MCF 10A (cell line): ENCODE data around the gene RAB8A. TPM values are rescaled to one million over a fixed set of nuclear protein-coding genes. Genes with fewer than 3 reads are reported as not detected.

Experiments used
- BruUV-seq: library from RNA; stranded (reverse); fragments of 400-500 nt; replicated peaks from 2 replicates; lab custom pipeline; 2021; lab: Mats Ljungman, UMichigan
- CTCF ChIA-PET: fragments of 300-600 bp; sonication (Branson Sonifier 250); formaldehyde crosslinking; extraction: SDS; loops from one replicate; lab custom pipeline; 2021; ENCODE audit warnings: antibody characterized with exemption, inconsistent platforms; lab: Yijun Ruan, JAX
- POLR2A ChIA-PET: fragments of 300-600, 350-650 bp; sonication (Branson Sonifier 250); formaldehyde crosslinking; extraction: SDS; loops from one replicate; lab custom pipeline; 2020; ENCODE audit warnings: antibody characterized with exemption, inconsistent platforms; lab: Yijun Ruan, JAX
- DNase-seq: peaks from one replicate; pipeline ENCODE4 v3.0.0-alpha.2; 2018; ENCODE audit not compliant: unreplicated experiment
- H3K27ac Mint-ChIP-seq: one replicate; pipeline ENCODE4 v1.8.0; 2022; ENCODE audit warnings: mild to moderate bottlenecking, low read depth, mixed read lengths; ENCODE audit not compliant: unreplicated experiment
- H3K27me3 Mint-ChIP-seq: one replicate; pipeline ENCODE4 v1.8.0; 2022; ENCODE audit warnings: mixed read lengths; ENCODE audit not compliant: insufficient read depth, unreplicated experiment
- H3K36me3 Mint-ChIP-seq: one replicate; pipeline ENCODE4 v1.8.0; 2022; ENCODE audit warnings: mild to moderate bottlenecking, moderate library complexity, mixed read lengths; ENCODE audit not compliant: insufficient read depth, unreplicated experiment
- H3K4me1 Mint-ChIP-seq: one replicate; pipeline ENCODE4 v1.8.0; 2022; ENCODE audit warnings: mixed read lengths; ENCODE audit not compliant: insufficient read depth, unreplicated experiment
- H3K4me3 Mint-ChIP-seq: one replicate; pipeline ENCODE4 v1.8.0; 2022; ENCODE audit warnings: mild to moderate bottlenecking, moderate library complexity, mixed read lengths; ENCODE audit not compliant: unreplicated experiment
- H3K9me3 Mint-ChIP-seq: one replicate; pipeline ENCODE4 v1.8.0; 2022; ENCODE audit warnings: mixed read lengths; ENCODE audit not compliant: unreplicated experiment
- CTCF ChIP-seq: fragments of 200-600 bp; IDR thresholded peaks from one replicate; pipeline ENCODE4 v1.8.0; 2022; ENCODE audit warnings: antibody characterized with exemption, mild to moderate bottlenecking; ENCODE audit not compliant: unreplicated experiment
- intact Hi-C: fragments of 100-400 bp; cut with micrococcal nuclease; formaldehyde crosslinking; loops from 2 replicates; pipeline ENCODE4 v1.14.1; 2022
- total RNA-seq: library from RNA; stranded (reverse); gene quantifications from 2 replicates; pipeline ENCODE4 v1.2.3, GENCODE V29; 2022

Gene RAB8A
- total RNA-seq, 1 experiment from 2014 or later, result 41.6 TPM

DNA sequence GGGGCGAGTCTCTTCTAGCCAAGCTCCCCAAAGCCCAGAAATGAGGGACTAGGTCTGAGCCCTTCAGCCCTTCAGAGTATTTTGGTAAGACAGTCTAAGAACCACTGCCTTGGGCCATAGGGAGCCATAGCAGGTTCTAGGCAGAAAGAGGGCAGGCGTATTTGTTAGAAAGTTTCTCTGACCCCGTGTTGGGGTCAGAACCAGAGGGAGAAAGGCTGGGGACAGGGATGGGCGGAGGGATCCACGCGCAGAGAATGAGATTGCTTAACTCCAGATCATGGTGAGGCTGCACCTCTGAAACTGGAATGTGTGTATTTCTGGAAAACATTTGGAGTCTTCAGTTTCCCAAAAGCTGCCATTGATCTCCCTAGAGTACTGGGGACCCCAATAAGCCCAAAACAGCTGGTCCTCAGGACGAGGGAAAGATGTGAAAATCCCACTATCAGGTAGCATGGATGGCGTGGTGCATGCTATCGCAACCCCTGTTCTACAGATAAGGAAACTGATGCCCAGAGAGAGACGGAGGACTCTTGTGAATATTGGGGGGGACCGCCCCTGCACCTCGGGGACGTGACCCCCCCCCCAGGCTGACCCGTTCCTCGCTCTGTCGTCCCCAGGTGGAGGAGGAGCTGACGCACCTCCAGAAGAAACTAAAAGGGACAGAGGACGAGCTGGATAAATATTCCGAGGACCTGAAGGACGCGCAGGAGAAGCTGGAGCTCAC, 36.1 kb upstream of the RAB8A start:
- POLR2A ChIA-PET, result interaction anchor here (0.6 to 4.7 kb wide), 6 partner anchors 9 to 239 kb away, joined by 3 to 51 read pairs (median 3); no protein-coding TSS in a partner anchor
- BruUV-seq, result no TSS peak
- no peak for TF ChIP-seq CTCF
- peak overlapping the region; percentile 99 for H3K27ac Mint-ChIP-seq
- H3K27me3 Mint-ChIP-seq, result no peaks in the 10 kb centered on the region
- intact Hi-C loops, result no loop called here
- H3K9me3 Mint-ChIP-seq, result no peaks in the 10 kb centered on the region
- CTCF ChIA-PET, result interaction anchor here (0.5 to 1.6 kb wide), 10 partner anchors 9 to 767 kb away, joined by 3 to 8 read pairs (median 3); no protein-coding TSS in a partner anchor
- H3K4me3 Mint-ChIP-seq, result peak overlapping the region; percentile 71
- no peak for DNase-seq
- peaks cover 63% of the 10 kb centered on the region for H3K36me3 Mint-ChIP-seq
- peaks cover 19% of the 10 kb centered on the region for H3K4me1 Mint-ChIP-seq

DNA sequence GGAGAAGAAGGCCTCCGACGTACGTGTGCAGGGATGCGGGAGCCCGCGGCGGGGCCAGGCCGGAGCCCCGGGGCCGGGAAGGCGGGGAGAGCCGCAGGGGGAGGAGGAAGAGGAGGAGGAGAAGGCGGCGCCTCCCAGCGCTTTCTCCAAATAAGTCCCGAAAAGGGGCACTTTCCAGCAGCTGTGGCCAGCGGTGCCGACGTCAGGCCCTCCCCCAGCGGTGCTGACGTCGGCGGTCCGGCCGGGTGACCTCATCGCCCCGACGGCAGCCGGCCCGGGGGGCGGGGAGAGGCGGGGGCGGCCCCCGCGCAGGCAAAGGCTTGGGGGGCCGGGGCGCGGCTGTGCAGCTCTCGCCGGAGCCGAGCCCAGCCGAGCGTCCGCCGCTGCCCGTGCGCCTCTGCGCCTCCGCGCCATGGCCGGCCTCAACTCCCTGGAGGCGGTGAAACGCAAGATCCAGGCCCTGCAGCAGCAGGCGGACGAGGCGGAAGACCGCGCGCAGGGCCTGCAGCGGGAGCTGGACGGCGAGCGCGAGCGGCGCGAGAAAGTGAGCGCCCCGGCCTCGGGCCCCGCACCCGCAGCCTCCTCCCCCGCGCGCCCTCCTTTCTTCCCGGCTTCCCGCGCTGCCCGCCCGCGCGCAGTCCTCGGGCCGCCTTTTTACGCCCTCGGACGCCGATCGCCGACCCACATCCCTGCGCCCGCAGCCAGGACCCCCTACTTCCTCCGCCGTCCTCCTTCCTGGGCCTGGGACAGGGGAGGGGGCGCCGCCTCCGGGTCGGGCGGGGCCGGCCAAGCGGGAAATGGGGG, 35.3 kb upstream of the RAB8A start, which contains the start of gene TPM4:
TPM4 (plus strand) TSS at position 342 of the 804 bp plus-strand sequence; CDS start at position 413, 71 bp downstream.
- intact Hi-C loops, result no loop called here

DNA sequence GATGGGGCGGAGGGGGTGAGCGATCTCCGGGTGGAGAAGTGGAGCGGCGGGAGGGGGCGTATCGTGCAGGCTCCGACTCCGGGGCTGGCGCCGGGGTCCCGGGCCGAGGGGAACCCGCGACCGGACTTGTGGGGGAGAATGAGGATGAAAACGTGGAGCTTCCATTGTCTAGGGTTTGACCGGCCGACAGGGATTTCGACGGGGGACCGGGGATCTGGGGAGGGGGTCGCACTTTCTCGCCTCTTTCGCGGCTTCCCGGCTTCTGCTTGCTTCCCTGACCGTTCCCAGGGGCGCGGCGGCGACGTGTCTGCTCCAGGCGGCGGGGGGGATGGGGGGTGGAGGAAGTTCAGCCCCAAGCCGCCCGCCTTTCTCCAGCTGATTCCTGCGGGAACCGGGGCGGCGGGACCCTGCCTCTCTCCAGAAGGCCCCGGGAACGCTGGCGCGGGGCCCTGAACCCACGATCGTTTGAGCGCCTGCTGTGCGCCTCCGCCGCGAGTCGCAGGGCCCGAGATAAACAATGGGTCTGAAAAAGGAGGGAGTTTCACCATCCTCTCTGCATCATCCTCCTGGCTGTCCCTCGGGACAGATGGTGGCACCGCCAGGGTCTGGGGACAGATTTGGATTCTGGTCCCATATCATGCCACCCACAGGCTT, 34.6 kb upstream of the RAB8A start:
- H3K4me3 Mint-ChIP-seq, result peak overlapping the region; percentile 71
- peak overlapping the region; percentile 99 for H3K27ac Mint-ChIP-seq
- H3K36me3 Mint-ChIP-seq, result peaks cover 78% of the 10 kb centered on the region
- no peaks in the 10 kb centered on the region for H3K9me3 Mint-ChIP-seq
- no peaks in the 10 kb centered on the region for H3K27me3 Mint-ChIP-seq
- no TSS peak for BruUV-seq
- peaks cover 19% of the 10 kb centered on the region for H3K4me1 Mint-ChIP-seq
- ChIA-PET CTCF (interaction anchor here (1.0 to 1.1 kb wide), 2 partner anchors 30 to 35 kb away, joined by 5 to 6 read pairs; no protein-coding TSS in a partner anchor), POLR2A (interaction anchor here (0.7 to 4.7 kb wide), 9 partner anchors 10 to 240 kb away, joined by 3 to 51 read pairs (median 5); partner anchors contain the start of gene FAM32A)
- TF ChIP-seq CTCF, result no peak
- intact Hi-C loops, result no loop called here
- peak; percentile 49 for DNase-seq

More for the DNA sequence above, 35.3 kb upstream of the RAB8A start, which contains the start of gene TPM4:
- CTCF ChIA-PET, result interaction anchor here (0.5 to 1.6 kb wide), 10 partner anchors 10 to 768 kb away, joined by 3 to 8 read pairs (median 3); no protein-coding TSS in a partner anchor
- Mint-ChIP-seq H3K4me3 (peak within 1 kb of the TSS; percentile 71), H3K36me3 (peaks cover 71% of the 10 kb centered on the region), H3K4me1 (peaks cover 19% of the 10 kb centered on the region), H3K9me3 (no peaks in the 10 kb centered on the region), H3K27ac (peak within 1 kb of the TSS; percentile 99), H3K27me3 (no peaks in the 10 kb centered on the region)
- DNase-seq, result peak; percentile 94
- no TSS peak for BruUV-seq
- TF ChIP-seq CTCF, result no peak
- POLR2A ChIA-PET, result interaction anchor here (0.6 to 4.7 kb wide), 8 partner anchors 9 to 240 kb away, joined by 3 to 51 read pairs (median 4); partner anchors contain the start of gene FAM32A
